Karpas-422 (cell line): ENCODE results near the gene SLC49A3. TPM values are rescaled to one million over a fixed set of nuclear protein-coding genes. Genes with fewer than 3 reads are reported as not detected.

Source experiments
- DNase-seq: peaks from one replicate; pipeline ENCODE4 v3.0.0-alpha.2; 2015
- H2AFZ ChIP-seq: fragments of 200-600 bp; sonication (generic); 2 replicates; pipeline ENCODE4 v1.6.1; 2014; ENCODE audit warnings: antibody characterized with exemption, low read length, mixed read lengths
- H3K27ac ChIP-seq: fragments of 200-600 bp; sonication (generic); 2 replicates; pipeline ENCODE4 v1.5.1; 2014; ENCODE audit warnings: mild to moderate bottlenecking, low read length, moderate library complexity
- H3K27me3 ChIP-seq: fragments of 200-600 bp; sonication (generic); 2 replicates; pipeline ENCODE4 v1.6.1; 2014; ENCODE audit warnings: low read length, mixed read lengths
- H3K36me3 ChIP-seq: fragments of 200-600 bp; sonication (generic); 2 replicates; pipeline ENCODE4 v1.6.1; 2014; ENCODE audit warnings: low read length, mixed read lengths; ENCODE audit not compliant: insufficient read depth
- H3K4me1 ChIP-seq: fragments of 200-600 bp; sonication (generic); 2 replicates; pipeline ENCODE4 v1.6.1; 2014; ENCODE audit warnings: mild to moderate bottlenecking, low read length, mixed read lengths
- H3K4me2 ChIP-seq: fragments of 200-600 bp; sonication (generic); 2 replicates; pipeline ENCODE4 v1.6.1; 2014; ENCODE audit warnings: low read length, low read depth, mild to moderate bottlenecking; ENCODE audit not compliant: poor library complexity, severe bottlenecking
- H3K4me3 ChIP-seq: fragments of 200-600 bp; sonication (generic); 2 replicates; pipeline ENCODE4 v1.5.1; 2014; ENCODE audit warnings: mild to moderate bottlenecking, antibody characterized with exemption, low read length, mixed read lengths
- H3K79me2 ChIP-seq: fragments of 200-600 bp; sonication (generic); 2 replicates; pipeline ENCODE4 v1.6.1; 2014; ENCODE audit warnings: mild to moderate bottlenecking, low read length, mixed read lengths
- H3K9ac ChIP-seq: fragments of 200-600 bp; sonication (generic); 2 replicates; pipeline ENCODE4 v1.6.0; 2014; ENCODE audit warnings: low read length
- H3K9me2 ChIP-seq: fragments of 200-600 bp; sonication (generic), shearing (Covaris generic); replicated peaks from 2 replicates; pipeline ENCODE4 v1.6.0; 2014; ENCODE audit warnings: mild to moderate bottlenecking, low read length, moderate library complexity; ENCODE audit not compliant: insufficient read depth
- H3K9me3 ChIP-seq: fragments of 300-700, 200-600 bp; sonication (generic); 2 replicates; pipeline ENCODE4 v1.6.1; 2014; ENCODE audit warnings: low read length, mixed read lengths
- H4K20me1 ChIP-seq: fragments of 200-600 bp; sonication (generic); 2 replicates; pipeline ENCODE4 v1.6.1; 2014; ENCODE audit warnings: mild to moderate bottlenecking, antibody characterized with exemption, low read length, low read depth; ENCODE audit not compliant: insufficient read depth
- total RNA-seq: library from RNA; depleted of rRNA; stranded (reverse); fragments of >200 nt; shearing (Covaris generic); gene quantifications from 2 replicates; pipeline ENCODE4 v1.2.3, GENCODE V29; 2014; ENCODE audit warnings: low replicate concordance

The SLC49A3 gene
- total RNA-seq, 1 experiment from 2014 or later: not detected

GRCh38 chr4:653831-654502 lies 35.0 kb downstream of the SLC49A3 start:
- no peaks in the 10 kb centered on the region for H3K4me1 ChIP-seq
- no peak overlapping the region for H2AFZ ChIP-seq
- no peaks in the 10 kb centered on the region for H3K27me3 ChIP-seq
- H4K20me1 ChIP-seq: no peaks in the 10 kb centered on the region
- no peak overlapping the region for H3K4me2 ChIP-seq
- no peak overlapping the region for H3K27ac ChIP-seq
- no peaks in the 10 kb centered on the region for H3K9me3 ChIP-seq
- H3K9ac ChIP-seq: no peak overlapping the region
- H3K4me3 ChIP-seq: no peak overlapping the region
- DNase-seq: no peak
- no peaks in the 10 kb centered on the region for H3K9me2 ChIP-seq
- H3K79me2 ChIP-seq: no peaks in the 10 kb centered on the region
- no peaks in the 10 kb centered on the region for H3K36me3 ChIP-seq

GRCh38 chr4:653080-653821 lies 35.7 kb downstream of the SLC49A3 start:
- Histone ChIP-seq H3K9ac (no peak overlapping the region), H3K9me2 (no peaks in the 10 kb centered on the region), H3K36me3 (no peaks in the 10 kb centered on the region), H3K27me3 (no peaks in the 10 kb centered on the region), H3K27ac (no peak overlapping the region), H2AFZ (no peak overlapping the region), H3K79me2 (no peaks in the 10 kb centered on the region), H4K20me1 (no peaks in the 10 kb centered on the region), H3K4me1 (no peaks in the 10 kb centered on the region), H3K4me2 (no peak overlapping the region), H3K4me3 (no peak overlapping the region), H3K9me3 (no peaks in the 10 kb centered on the region)
- DNase-seq: no peak

GRCh38 chr4:651884-652642 lies 36.9 kb downstream of the SLC49A3 start:
- Histone ChIP-seq H3K9me3 (no peaks in the 10 kb centered on the region), H3K4me1 (no peaks in the 10 kb centered on the region), H3K4me2 (no peak overlapping the region), H4K20me1 (no peaks in the 10 kb centered on the region), H3K79me2 (no peaks in the 10 kb centered on the region), H3K4me3 (no peak overlapping the region), H3K27ac (no peak overlapping the region), H3K9ac (no peak overlapping the region), H3K36me3 (no peaks in the 10 kb centered on the region), H3K9me2 (no peaks in the 10 kb centered on the region), H2AFZ (no peak overlapping the region), H3K27me3 (no peaks in the 10 kb centered on the region)
- DNase-seq: no peak

- H3K27me3 ChIP-seq: no peaks in the 10 kb centered on the region
- H3K79me2 ChIP-seq: no peaks in the 10 kb centered on the region
- no peak overlapping the region for H3K4me2 ChIP-seq
- no peak overlapping the region for H3K27ac ChIP-seq
- no peaks in the 10 kb centered on the region for H3K9me3 ChIP-seq
- no peaks in the 10 kb centered on the region for H4K20me1 ChIP-seq
- no peaks in the 10 kb centered on the region for H3K4me1 ChIP-seq
- DNase-seq: no peak
- H3K4me3 ChIP-seq: no peak overlapping the region
- H3K36me3 ChIP-seq: no peaks in the 10 kb centered on the region
- no peaks in the 10 kb centered on the region for H3K9me2 ChIP-seq
- no peak overlapping the region for H2AFZ ChIP-seq
- no peak overlapping the region for H3K9ac ChIP-seq
Observed at GRCh38 chr4:650951-651883, 37.7 kb downstream of the SLC49A3 start.

GRCh38 chr4:650461-650860 lies 38.5 kb downstream of the SLC49A3 start:
- no peak overlapping the region for H3K4me2 ChIP-seq
- H3K9me2 ChIP-seq: no peaks in the 10 kb centered on the region
- no peak for DNase-seq
- H3K27ac ChIP-seq: no peak overlapping the region
- no peaks in the 10 kb centered on the region for H3K79me2 ChIP-seq
- no peaks in the 10 kb centered on the region for H3K4me1 ChIP-seq
- H4K20me1 ChIP-seq: no peaks in the 10 kb centered on the region
- no peak overlapping the region for H2AFZ ChIP-seq
- no peaks in the 10 kb centered on the region for H3K9me3 ChIP-seq
- no peaks in the 10 kb centered on the region for H3K36me3 ChIP-seq
- H3K4me3 ChIP-seq: no peak overlapping the region
- H3K9ac ChIP-seq: no peak overlapping the region
- H3K27me3 ChIP-seq: no peaks in the 10 kb centered on the region

GRCh38 chr4:649751-650310 lies 39.1 kb downstream of the SLC49A3 start:
- Histone ChIP-seq H3K27me3 (no peaks in the 10 kb centered on the region), H3K9me3 (no peaks in the 10 kb centered on the region), H3K36me3 (no peaks in the 10 kb centered on the region), H3K9me2 (no peaks in the 10 kb centered on the region), H3K27ac (no peak overlapping the region), H3K4me3 (no peak overlapping the region), H3K9ac (no peak overlapping the region), H3K4me2 (no peak overlapping the region), H4K20me1 (no peaks in the 10 kb centered on the region), H3K4me1 (no peaks in the 10 kb centered on the region), H2AFZ (no peak overlapping the region), H3K79me2 (no peaks in the 10 kb centered on the region)
- no peak for DNase-seq

GRCh38 chr4:649293-649625 lies 39.7 kb downstream of the SLC49A3 start:
- H3K4me3 ChIP-seq: no peak overlapping the region

More at GRCh38 chr4:649293-649625, 39.7 kb downstream of the SLC49A3 start:
- Histone ChIP-seq H3K36me3 (no peaks in the 10 kb centered on the region), H2AFZ (no peak overlapping the region), H3K9ac (no peak overlapping the region), H4K20me1 (no peaks in the 10 kb centered on the region), H3K4me1 (no peaks in the 10 kb centered on the region), H3K9me2 (no peaks in the 10 kb centered on the region), H3K9me3 (no peaks in the 10 kb centered on the region), H3K4me2 (no peak overlapping the region), H3K27me3 (no peaks in the 10 kb centered on the region), H3K79me2 (no peaks in the 10 kb centered on the region), H3K27ac (no peak overlapping the region)
- no peak for DNase-seq
